Umbilical cord (tissue), 2 donors: Measurements from ENCODE around the gene TMEM179B. TPM values are rescaled to one million over a fixed set of nuclear protein-coding genes. Genes with fewer than 3 reads are reported as not detected.

Experiments used
- DNase-seq: peaks from one replicate; pipeline ENCODE4 v3.0.0-alpha.2; 2015; ENCODE audit warnings: low spot score
- total RNA-seq: library from RNA; depleted of rRNA; stranded (reverse); fragments of >200 nt; gene quantifications from one replicate; pipeline ENCODE4 v1.2.3, GENCODE V29; 2014; ENCODE audit warnings: low replicate concordance; ENCODE audit not compliant: insufficient read depth

Gene TMEM179B
- total RNA-seq, 1 donor from 2014 or later = 11.1 TPM

DNA sequence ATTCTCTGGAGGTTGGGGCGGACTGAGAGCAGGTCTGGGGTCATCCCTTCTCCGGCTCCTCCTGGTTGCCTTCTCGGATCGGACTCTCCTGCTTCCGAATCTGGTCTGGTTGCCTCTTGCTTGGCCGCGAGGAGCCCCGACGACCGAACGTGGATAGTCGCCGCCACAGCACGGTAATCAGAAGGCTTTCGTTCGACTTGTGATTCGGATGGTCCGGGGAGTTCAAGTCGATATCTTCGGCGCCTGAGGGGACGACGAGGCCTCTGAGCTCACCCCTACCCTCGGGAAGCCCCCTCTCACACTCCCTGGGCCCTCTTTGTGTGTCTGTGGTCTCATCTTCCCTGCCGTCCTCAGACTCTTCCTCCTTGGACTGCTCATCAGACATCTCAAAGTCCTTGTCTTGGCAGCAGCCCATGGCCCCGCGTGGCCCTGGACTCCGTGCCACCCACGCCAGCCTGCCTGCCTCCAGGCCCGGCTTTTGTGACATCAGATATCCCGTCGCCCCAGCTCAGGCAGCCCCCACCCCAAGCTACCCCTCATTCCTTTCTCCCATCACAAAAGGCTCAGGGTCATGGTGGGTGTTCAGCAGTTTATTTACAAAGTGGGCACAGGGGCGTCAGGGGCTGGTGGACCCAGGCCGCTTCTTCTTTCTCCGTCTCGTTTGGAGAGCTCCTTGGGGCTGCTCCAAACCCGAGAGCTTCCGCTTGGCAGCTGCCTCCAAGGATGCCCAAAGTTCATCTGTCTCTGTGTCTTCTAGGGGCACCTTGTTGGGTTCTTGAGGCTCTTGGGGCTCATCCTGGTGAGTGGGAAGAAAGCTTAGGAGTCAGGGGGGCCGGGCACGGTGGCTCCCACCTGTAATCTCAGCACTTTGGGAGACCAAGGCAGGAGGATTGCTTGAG lies 45.4 kb downstream of the TMEM179B start, which contains the start of gene TEX54:
TSS of gene TEX54 (minus strand) at position 506 of the 899 bp plus-strand sequence.
- DNase-seq = no peak

DNA sequence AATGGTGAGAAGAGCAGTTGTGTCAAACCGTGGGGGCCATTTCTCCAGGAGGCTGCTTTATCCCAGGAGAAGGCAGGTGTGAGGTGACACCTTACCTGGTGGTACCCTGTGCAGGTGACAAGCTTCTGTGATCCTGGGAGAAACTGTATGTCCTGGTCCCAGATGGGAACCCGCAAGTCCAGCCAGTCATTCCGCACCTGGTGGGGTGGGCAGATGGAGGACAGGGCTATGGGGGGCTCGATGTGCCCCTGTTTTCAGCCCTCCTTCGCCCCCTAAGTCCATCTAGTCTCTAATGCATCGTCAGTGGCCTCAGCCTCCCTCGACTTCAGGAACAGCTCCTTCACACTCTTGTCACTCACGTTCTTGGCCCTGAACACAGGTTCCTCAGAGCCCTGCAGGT lies 48.1 kb downstream of the TMEM179B start:
- DNase-seq = no peak

DNA sequence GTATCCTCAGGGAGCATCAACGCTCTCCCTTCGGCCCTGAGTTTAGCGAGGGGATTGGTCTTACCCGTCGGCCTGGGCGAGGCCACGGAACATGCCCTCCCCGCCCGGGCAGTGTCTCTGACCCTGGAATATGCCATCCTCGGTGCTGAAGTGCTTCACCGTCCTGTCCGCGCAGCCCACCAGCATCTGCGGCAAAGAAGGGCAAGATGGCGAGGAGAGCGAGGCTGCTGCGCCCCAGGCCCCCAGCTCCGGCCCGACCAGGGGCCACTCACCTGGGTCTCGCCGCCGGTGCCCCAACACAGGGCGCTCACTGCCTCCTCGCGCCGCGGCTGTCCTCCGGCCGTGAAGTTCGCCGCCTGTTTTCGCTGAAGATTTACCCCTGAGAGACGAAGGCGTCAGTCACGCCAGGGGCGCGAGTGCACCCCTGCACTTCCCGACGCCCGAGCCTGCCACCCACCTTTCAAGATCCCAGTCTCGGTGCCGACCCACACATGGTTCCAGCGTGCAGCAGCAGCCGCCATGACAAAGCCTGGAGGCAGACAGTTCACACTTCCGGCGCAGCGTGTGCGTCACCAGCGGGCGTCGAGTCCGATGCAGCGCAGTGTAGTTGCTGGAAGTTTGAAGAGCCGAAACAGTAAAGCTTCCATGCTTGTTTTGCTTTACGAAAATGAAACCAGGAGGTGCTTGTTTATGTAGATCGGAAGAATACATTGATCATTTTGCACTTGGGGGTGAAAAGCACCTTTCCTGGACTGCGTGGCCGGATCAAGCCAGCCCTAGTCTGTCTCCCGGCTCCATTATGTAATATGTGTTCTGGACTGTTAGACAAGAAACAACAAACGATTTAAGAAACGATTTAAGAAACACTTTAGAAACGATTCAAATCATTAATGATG lies 52.1 kb downstream of the TMEM179B start, which contains the start of gene WDR74:
TSS of gene WDR74 (minus strand) at position 541 of the 896 bp plus-strand sequence. CDS start at position 521, 20 bp downstream.
- DNase-seq = peak; percentile 98

Other genes starting within 250 kb of the TMEM179B start
- 550 TPM for gene AHNAK, start 240.6 kb upstream of the TMEM179B start, total RNA-seq
- 944 TPM for gene EEF1G, start 213.5 kb upstream of the TMEM179B start, total RNA-seq
- gene TUT1, start 195.9 kb upstream of the TMEM179B start, total RNA-seq = 2.4 TPM
- 58.3 TPM for gene MTA2, start 185.5 kb upstream of the TMEM179B start, total RNA-seq
- 41.7 TPM for gene EML3, start 174.6 kb upstream of the TMEM179B start, total RNA-seq
- gene ROM1, start 174.1 kb upstream of the TMEM179B start, total RNA-seq = 8.7 TPM
- 7.9 TPM for gene B3GAT3, start 165.4 kb upstream of the TMEM179B start, total RNA-seq
- 96.8 TPM for gene GANAB, start 140.8 kb upstream of the TMEM179B start, total RNA-seq
- 11.3 TPM for gene INTS5, start 134.1 kb upstream of the TMEM179B start, total RNA-seq
- gene C11orf98, start 122.2 kb upstream of the TMEM179B start, total RNA-seq = 14.2 TPM
- 3.1 TPM for gene CSKMT, start 122.1 kb upstream of the TMEM179B start, total RNA-seq
- 2.9 TPM for gene UQCC3, start 115.7 kb upstream of the TMEM179B start, total RNA-seq
- gene LBHD1, start 115.1 kb upstream of the TMEM179B start, total RNA-seq = 0.72 TPM
- gene UBXN1, start 108.3 kb upstream of the TMEM179B start, total RNA-seq = 98.0 TPM
- gene LRRN4CL, start 97.9 kb upstream of the TMEM179B start, total RNA-seq = 3.1 TPM
- gene BSCL2, start 80.0 kb upstream of the TMEM179B start, total RNA-seq = 6.3 TPM
- not detected for gene GNG3, start 79.7 kb upstream of the TMEM179B start, total RNA-seq
- 13.5 TPM for gene HNRNPUL2, start 59.9 kb upstream of the TMEM179B start, total RNA-seq
- gene TTC9C, start 58.9 kb upstream of the TMEM179B start, total RNA-seq = 27.0 TPM
- gene ZBTB3, start 33.2 kb upstream of the TMEM179B start, total RNA-seq = 6.5 TPM
- gene POLR2G, start 25.8 kb upstream of the TMEM179B start, total RNA-seq = 24.6 TPM
- gene TAF6L, start 16.0 kb upstream of the TMEM179B start, total RNA-seq = 10.1 TPM
- 33.5 TPM for gene TMEM223, start 4.6 kb downstream of the TMEM179B start, total RNA-seq
- 22.6 TPM for gene NXF1, start 18.0 kb downstream of the TMEM179B start, total RNA-seq
- 44.3 TPM for gene STX5, start 44.6 kb downstream of the TMEM179B start, total RNA-seq
- gene TEX54, start 45.4 kb downstream of the TMEM179B start, total RNA-seq = not detected
- gene WDR74, start 52.2 kb downstream of the TMEM179B start, total RNA-seq = 44.3 TPM
- 77.0 TPM for gene SLC3A2, start 93.5 kb downstream of the TMEM179B start, total RNA-seq
- 2.4 TPM for gene CHRM1, start 134.0 kb downstream of the TMEM179B start, total RNA-seq
- not detected for gene SLC22A6, start 197.6 kb downstream of the TMEM179B start, total RNA-seq
- 0.72 TPM for gene SLC22A8, start 228.4 kb downstream of the TMEM179B start, total RNA-seq